ENCODE results near the gene PRPF38B. TPM values are rescaled to one million over a fixed set of nuclear protein-coding genes. Genes with fewer than 3 reads are reported as not detected.

The PRPF38B gene
- total RNA-seq, 3 donors from 2014 or later = 32.8 to 38.3 (median 38.2) TPM

GRCh38 chr1:108686614-108687313, 5.3 kb upstream of the PRPF38B start:
- Histone ChIP-seq H3K36me3 (ENCODE audit: low read depth) (no peaks in the 10 kb centered on the region), H3K9me3 (no peaks in the 10 kb centered on the region), H3K4me1 (ENCODE audit: low read depth) (no peaks in the 10 kb centered on the region), H3K4me3 (no peak overlapping the region)
- ATAC-seq (no peak), DNase-seq (no peak)
- intact Hi-C loops (cut with DNase I, micrococcal nuclease) = no loop called here
- TF ChIP-seq, protein P1, sequence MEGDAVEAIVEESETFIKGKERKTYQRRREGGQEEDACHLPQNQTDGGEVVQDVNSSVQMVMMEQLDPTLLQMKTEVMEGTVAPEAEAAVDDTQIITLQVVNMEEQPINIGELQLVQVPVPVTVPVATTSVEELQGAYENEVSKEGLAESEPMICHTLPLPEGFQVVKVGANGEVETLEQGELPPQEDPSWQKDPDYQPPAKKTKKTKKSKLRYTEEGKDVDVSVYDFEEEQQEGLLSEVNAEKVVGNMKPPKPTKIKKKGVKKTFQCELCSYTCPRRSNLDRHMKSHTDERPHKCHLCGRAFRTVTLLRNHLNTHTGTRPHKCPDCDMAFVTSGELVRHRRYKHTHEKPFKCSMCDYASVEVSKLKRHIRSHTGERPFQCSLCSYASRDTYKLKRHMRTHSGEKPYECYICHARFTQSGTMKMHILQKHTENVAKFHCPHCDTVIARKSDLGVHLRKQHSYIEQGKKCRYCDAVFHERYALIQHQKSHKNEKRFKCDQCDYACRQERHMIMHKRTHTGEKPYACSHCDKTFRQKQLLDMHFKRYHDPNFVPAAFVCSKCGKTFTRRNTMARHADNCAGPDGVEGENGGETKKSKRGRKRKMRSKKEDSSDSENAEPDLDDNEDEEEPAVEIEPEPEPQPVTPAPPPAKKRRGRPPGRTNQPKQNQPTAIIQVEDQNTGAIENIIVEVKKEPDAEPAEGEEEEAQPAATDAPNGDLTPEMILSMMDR (IDR thresholded peaks at IDR 0.05) = no peak

DNA sequence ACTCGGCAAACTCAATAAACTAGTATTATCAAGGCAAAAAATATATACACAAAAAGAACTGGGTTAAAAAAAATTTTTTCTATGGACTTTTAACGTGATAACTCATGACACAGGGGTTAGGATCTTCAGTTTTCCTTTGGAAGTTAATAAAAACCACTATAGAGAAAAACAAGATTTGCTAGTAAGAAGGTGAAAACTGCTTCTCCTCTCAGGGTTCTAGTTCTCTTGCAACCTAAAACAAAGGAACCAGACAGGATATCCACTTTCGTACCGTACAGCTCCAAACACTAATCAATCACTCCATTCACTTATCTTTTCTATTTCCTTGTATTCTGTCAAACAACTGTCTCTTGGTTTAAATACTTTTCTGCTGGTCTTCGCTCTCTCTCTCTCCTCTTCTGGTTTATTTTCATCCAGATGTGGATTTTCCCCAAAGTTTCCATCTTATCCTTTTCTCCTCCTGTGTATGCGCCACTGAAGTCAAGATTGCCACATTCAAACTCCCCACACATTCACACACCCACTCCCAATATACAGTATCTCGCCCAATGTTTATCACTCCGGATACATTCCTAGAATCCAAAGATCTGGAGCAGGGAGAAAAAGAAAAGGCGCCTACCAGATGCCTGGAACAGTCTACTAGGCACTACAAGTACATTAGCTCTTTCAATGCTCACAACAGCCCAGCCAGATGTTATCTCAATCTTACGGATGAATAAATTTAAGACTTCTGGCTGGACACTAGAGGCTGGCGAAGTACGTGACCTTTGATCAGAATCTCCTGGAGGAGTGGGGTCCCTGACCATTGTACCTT, 775 bp upstream of the PRPF38B start:
- Histone ChIP-seq H3K36me3 (ENCODE audit: low read depth) (no peaks in the 10 kb centered on the region), H3K9me3 (no peaks in the 10 kb centered on the region), H3K4me3 (peak overlapping the region; percentile 82), H3K4me1 (ENCODE audit: low read depth) (peaks cover 7% of the 10 kb centered on the region)
- peak; percentile 13 for ATAC-seq
- intact Hi-C loops (cut with DNase I, micrococcal nuclease) = no loop called here
- no peak for DNase-seq
- TF ChIP-seq, protein P1 (IDR thresholded peaks at IDR 0.05) = no peak

- DNase-seq = peak; percentile 66 to 78 (median 70)
- peaks cover 7% of the 10 kb centered on the region for H3K4me1 ChIP-seq (ENCODE audit: low read depth)
- H3K4me3 ChIP-seq = peak overlapping the region; percentile 82
- H3K9me3 ChIP-seq = no peaks in the 10 kb centered on the region
- H3K36me3 ChIP-seq (ENCODE audit: low read depth) = no peaks in the 10 kb centered on the region
- TF ChIP-seq, protein P1 (IDR thresholded peaks at IDR 0.05) = no peak
- intact Hi-C loops (cut with DNase I, micrococcal nuclease) = no loop called here
- peak; percentile 79 for ATAC-seq
Measured at GRCh38 chr1:108692724-108693655, 880 bp downstream of the PRPF38B start.

DNA sequence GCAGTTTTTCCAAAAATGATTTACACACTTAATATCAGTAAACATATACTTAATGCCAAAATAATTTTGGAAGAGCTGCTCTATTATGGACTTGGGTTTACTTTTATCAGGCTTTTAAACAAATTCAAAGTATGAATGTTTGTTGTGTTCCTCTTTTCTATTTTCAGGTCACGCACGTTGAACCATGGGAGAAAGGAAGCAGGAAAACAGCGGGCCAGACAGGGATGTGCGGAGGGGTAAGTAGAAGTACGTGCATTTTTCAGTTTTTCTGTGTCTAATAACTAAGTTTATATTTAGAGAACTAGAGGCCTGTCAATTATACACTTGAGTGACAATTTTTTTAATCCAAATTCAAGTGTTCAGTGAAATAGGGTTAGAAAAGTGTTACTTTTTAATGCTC, 3.4 kb downstream of the PRPF38B start:
- H3K9me3 ChIP-seq = no peaks in the 10 kb centered on the region
- no peak overlapping the region for H3K4me3 ChIP-seq
- intact Hi-C loops (cut with DNase I, micrococcal nuclease) = no loop called here
- DNase-seq (no peak), ATAC-seq (no peak)
- H3K4me1 ChIP-seq (ENCODE audit: low read depth) = peaks cover 7% of the 10 kb centered on the region
- TF ChIP-seq, protein P1 (IDR thresholded peaks at IDR 0.05) = no peak
- peaks cover 7% of the 10 kb centered on the region for H3K36me3 ChIP-seq (ENCODE audit: low read depth)
